8988T (cell line): ENCODE results near the gene OXTR.
"Not testable (repeated sequence)": the region's sequence is repeated elsewhere in the genome, so short reads cannot be mapped to it uniquely, and the experiment has no call there.

Source experiments
- DNase-seq: peaks from one replicate; pipeline ENCODE4 v3.0.0; 2011

OXTR gene

DNA sequence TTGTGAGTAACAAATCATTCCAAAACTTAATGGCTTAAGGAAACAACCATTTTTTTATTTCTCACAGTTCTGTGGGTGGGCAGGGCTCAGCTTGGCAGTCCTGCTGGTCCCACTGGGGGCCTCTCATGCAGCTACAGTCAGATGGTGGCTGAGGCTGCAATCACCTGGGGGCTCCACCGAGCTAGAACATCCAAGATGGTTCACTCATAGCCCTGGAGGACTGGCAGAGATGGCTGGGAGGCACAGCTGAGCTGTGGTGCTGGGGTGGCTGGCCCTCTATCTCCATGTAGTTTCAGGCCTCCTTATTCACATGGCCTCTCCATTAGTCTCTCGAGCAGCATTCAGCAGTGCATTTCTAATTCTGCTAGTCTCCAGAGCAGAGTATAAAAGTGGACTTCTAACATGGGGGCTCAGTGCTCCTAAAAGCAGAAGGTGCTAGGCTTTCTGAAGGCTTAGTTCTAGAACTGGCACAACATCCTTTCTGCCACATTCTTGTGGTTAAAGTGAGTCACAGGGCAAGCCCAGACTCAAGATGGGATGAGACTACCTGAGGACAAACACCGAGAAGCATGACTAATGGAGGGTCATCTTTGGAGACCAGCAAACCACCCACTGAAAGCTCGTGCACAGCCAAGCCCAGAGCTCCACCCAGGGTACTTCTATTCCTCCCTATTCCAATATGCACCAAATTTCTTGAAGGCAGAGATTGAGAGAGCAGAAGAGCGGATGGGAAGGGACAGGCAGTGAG lies 29.5 kb downstream of the OXTR start:
- DNase-seq, result peak; percentile 67

DNA sequence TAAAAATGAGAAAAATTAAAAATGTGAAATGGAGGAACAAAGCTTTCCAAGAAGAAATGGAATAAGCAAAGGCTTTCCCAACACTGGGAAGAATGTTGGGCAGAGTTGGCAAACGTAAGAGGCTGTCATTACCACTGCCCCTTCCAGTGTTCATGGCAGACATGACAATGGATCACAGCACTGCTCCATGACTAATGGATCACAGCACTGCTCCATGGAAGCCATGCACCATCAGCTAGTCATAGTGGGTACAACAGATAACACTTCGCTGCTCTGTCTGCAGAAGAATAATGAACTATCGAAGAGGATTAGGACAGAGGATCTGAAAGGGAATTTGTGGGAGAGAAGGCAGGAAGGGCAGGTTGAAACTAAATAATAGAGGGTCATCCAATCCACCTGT lies 30.8 kb downstream of the OXTR start:
- DNase-seq, result no peak

GRCh38 chr3:8737823-8738222 lies 31.6 kb downstream of the OXTR start:
- no peak for DNase-seq

DNA sequence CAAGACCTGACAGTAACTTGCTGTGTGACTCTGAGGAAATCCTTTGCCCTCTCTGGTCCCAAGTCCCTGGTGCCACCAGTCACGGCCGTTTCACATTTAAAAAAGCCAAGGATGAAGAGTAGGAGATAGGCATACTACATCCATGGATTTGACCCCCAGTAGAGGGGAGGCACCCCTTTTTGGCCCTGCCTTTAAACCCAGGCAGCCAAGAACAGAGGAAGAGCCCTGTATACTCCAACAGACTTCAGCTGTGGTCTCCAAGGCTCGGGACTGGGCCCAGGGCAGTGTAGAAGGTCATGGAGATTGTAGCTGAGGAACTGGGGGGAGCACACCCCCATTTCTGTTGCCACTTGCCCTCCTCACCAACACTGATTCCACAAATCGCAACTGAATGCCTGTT lies 32.1 kb downstream of the OXTR start:
- DNase-seq, result no peak

DNA sequence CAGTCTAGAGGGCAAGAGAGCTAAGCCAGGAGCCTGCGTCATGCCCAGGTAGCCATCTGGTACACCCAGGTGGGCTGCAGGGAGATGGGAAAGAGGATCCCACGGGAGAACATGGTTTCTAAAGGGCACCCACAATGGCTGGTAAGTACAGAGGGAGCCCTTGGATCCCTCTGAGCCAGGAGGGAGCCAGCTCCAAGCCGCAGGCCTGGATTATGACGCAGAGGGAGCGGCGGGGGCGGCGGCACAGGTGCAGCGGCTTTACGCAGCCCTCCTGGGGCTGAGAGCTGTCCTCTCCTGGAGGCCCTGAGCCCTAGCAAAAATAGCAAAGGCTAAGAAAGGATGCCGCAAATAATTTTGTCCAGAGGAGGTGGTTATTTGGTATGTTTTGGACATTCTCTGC lies 33.0 kb downstream of the OXTR start:
- no peak for DNase-seq

DNA sequence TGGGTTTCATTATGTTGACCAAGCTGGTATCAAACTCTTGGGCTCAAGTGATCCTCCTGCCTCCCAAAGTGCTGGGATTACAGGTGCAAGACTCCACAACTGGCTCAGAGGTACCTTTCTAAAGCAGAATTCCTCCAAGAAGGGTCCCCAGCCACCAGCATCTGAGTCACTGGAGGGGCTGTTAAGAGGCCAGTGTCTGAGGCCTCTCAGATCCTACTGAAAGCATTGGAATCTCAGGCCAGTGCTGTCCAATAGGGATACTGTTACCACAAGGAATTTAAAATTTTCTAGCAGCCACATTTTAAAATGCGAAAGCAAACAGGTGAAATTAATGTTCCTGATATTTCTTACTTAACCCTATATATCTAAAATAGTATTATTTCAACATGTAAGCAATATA lies 34.5 kb downstream of the OXTR start:
- DNase-seq, result no peak

GRCh38 chr3:8734137-8734878 lies 35.1 kb downstream of the OXTR start:
- no peak for DNase-seq

GRCh38 chr3:8733332-8734094 lies 35.9 kb downstream of the OXTR start, which contains the start of gene CAV3:
Gene CAV3, plus strand, starts transcription at chr3:8733802. Its CDS starts 75 bp downstream, at chr3:8733877.
- DNase-seq, result no peak

- DNase-seq, result no peak
Measured at GRCh38 chr3:8732413-8732812, 37.0 kb downstream of the OXTR start.

DNA sequence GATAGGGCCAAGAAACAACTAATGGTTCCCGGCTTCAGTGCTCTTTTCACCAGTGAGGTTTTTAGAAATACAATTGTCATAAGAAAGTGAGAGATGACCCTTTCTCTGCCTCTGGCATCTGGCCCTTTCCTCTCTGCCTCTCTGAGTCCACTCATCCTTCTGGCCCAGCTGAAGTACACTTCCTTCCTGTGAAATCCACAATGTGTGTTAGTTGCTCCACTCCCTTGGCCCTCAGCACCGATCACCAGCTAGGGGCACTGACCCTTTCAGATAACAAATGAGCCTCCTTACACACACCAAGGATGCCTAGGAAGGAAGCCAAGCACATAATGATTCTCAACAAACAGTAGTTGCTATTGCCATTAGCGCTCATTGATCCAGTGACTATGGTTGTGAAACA lies 38.8 kb downstream of the OXTR start:
- DNase-seq, result no peak

DNA sequence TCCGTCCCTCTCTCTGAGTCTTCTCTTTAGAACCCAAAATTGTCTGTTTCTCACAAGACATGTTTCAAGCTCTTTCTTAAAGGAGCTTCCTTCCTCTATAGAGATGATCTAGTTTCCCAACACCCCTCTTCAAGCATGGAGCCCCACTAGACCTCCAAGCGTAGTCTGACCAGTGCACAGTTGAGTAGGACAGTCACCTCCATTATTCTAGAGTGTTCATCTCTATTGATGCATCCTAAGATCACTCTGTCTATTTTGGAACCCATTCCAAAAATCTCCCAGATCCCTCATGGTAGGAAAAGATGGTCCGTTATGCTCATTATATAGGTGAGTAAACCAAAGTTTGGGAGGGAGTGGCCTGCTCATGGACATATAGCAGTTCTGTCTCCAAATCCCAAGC lies 39.9 kb downstream of the OXTR start:
- DNase-seq, result no peak

DNA sequence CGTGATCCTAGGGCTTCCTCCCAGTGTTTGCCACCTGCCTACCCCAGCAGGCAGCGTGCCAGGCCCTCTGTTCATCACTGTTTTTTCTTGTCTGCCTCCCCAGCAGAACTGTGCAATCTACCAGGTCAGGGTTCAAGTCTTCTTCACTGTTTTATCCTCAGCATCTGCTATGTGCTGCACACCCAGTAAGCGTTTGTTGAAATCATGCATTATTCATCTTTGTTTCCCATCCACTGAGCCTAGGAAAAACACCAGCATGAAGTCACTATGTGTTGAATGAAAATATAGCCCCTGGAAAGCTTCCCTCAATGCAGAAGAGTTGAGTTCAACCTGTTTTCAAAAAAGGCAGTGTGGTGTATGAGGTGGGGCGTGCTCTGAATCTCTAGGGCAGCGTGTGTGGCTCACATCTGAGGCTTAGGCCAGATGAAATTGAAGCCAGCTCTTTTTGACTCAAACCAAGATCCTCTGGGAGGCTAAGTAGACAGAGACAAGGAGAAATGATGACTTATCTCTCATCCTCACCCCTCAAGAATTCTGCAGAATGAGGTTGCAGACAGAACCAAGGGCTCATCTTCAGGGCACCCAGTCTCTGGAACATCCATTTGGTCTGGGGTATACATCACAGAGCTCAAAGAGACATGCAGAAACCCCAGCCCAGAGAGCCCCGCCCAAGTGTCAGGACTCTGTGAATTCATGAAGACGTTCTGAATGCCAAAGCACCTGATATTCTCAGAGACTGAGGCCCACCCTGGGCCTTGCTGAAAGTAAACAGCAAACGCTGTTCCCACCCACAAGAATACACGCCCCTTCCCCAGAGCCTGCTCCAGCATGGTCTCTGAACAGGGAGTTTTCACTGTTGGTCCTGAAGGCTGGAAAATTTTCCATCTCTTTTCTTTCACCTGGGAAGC lies 41.6 kb downstream of the OXTR start:
- DNase-seq, result no peak

- no peak for DNase-seq
Measured at GRCh38 chr3:8724108-8724752, 45.2 kb downstream of the OXTR start.

DNA sequence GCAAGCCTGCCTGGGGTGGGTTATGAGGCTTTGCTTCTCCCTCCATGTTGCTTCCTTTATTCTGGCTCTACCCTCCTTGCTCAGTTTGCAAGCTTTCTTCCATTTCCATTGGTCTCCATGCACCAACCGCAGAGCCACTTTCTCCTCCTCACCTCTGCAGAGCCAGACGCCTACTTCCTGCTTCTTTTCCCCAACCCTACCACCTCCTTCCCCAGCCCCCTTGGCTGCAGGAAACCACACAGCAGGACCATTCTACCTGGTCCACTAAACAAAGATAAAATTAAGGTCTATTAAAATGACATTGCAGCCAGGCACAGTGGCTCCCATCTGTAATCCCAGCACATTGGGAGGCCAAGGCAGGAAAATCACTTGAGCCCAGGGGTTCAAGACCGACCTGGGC lies 45.8 kb downstream of the OXTR start:
- no peak for DNase-seq

DNA sequence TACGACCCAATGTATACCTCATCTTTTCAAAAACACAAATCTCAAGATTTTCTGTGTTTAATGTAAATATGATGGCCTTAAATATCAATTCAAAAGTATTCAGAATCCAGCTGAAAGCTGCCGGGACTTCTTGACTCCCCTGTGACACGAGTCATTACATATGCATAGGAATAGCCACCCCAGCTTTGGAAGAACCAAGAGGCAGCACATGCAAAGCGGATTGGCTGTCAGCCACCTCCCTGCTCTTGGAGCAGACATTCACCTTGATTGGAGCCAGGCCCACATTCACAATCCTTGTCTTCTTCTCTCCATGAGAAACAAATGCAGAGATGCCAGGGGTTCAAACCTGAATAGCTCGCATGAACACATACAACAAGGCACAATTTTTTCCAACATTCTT lies 46.6 kb downstream of the OXTR start:
- DNase-seq, result no peak

GRCh38 chr3:8715757-8716156 lies 53.7 kb downstream of the OXTR start:
- DNase-seq, result not testable (repeated sequence)

- DNase-seq, result peak; percentile 51
Measured at GRCh38 chr3:8713901-8714759, 55.3 kb downstream of the OXTR start.

GRCh38 chr3:8712908-8713255 lies 56.5 kb downstream of the OXTR start:
- no peak for DNase-seq

DNA sequence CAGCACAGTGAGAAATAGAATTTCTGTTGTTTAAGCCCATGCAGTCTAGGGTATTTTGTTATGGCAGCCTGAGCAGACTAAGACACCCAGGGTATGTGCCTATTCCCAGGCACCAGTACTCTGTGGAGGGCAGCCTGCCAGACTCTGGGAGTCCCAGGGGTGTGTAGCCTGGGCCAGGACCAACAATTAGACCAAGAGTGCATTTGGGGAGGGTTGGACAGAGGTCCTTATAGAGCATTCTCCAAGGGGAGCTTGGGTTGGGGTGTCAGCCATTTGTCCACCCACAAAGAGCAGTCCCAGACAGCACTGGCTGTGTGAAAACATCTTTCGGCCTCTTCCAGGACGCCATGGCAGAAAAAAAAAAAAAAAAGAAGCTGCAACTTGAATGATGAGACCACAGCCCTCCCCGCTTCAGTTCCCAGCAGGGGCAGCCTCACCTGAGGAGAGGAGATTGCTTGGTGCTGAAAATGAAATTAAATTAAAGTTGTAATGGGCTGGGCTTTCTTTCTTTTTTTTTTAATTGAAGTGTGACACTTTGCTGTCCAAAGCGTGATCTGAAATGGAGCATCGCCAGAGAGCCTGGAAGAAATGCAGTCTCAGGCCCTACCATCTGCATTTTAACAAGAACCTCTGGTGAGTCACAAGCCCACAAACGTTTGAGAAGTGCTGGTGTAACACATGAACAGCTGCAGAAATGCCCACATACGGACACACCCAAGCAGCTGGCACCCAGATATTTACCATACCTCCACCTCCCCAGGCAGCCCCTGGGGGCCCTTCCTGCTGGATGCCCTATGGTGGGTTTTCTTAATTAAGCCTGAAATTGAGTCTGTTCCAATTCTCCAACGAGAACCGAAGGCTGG lies 57.1 kb downstream of the OXTR start:
- no peak for DNase-seq
